GM19193 (cell line): Measurements from ENCODE around the gene SH3BGRL2.

Experiments used
- POLR2A ChIP-seq: IDR thresholded peaks from 4 replicates; pipeline ENCODE4 v1.6.1; 2011; ENCODE audit not compliant: insufficient read depth, insufficient read length; ENCODE audit errors: extremely low read depth

Gene SH3BGRL2

DNA sequence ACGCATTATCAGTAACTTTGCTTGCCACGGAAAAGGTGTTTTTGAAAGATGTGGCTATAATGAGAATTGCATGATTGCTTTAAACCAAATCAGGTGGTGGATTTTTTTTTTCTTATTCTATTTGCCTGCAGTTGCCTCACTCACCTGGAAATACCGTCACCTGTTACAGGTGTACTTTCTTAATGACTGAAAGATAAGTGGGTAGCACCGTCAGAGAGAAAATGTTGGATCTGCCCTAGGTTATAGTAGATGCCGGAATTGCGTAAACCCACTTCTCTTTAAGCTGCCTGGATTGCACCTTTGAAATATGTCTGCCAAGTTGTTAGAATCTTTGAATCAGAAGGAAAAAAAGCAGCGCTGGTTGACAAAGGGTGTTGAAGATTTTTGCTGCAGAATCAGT, 68.5 kb downstream of the SH3BGRL2 start:
- TF ChIP-seq POLR2A: no peak

DNA sequence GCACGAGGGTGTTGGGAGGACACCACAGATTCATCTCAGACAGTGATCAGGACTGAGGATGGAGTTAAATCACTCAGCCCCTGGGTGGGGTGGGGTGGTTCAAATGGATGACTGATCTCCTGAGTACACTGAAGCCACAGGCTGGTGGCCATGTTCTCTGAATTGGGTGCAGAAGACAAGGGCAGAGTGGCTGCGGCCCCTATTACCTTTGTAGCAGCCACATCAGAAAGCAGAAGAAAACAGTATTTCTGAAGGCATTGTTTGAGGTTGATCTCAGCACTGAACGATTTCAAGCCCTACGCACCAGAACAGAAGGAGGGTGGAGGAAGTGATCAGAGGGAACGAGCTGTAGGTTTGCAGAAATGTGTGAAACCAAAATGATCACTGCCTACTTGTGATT, 71.6 kb downstream of the SH3BGRL2 start:
- TF ChIP-seq POLR2A: no peak

DNA sequence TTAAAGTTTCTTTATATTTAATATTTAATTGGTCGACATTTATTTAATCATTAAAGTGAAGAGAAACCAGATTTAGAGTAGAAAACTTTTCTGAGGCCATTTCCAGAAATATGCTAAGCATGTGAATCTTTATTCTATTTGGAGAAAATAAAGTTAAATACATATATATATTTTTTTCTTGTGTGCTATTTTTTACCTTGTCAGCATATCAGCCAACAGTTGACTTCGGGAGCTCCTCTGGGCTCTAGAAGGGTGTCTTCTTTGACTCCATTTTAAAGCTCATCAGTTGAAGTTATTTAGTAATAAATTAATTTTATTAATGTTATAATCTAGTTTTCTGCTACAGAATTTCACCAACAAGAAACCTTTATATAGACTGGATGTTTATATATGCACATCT, 73.1 kb downstream of the SH3BGRL2 start:
- no peak for TF ChIP-seq POLR2A

DNA sequence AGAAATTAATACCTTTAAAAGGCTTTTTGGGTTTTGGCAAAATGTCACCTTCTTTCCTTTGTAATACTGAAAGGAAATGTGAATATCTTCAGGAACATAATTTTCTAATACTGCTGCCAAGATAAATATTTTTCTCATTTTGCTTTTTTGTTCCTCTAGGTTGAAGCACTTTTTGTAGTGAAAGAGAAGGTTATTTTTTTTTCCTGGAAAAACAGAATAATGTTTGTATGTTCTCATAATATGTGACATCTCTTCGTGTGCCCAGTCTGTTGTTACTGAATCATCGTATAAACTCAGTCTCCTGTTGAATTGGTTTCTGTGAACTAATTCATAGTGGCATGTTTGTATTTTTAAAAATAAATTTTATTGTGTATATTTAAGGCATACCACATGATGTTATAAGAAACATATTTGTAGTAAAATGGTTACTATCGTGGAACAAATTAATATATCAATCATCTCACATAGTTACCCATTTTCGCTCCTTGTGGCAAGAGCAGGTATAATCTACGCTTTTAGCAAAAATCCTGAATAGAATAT, 74.4 kb downstream of the SH3BGRL2 start:
- TF ChIP-seq POLR2A: no peak

DNA sequence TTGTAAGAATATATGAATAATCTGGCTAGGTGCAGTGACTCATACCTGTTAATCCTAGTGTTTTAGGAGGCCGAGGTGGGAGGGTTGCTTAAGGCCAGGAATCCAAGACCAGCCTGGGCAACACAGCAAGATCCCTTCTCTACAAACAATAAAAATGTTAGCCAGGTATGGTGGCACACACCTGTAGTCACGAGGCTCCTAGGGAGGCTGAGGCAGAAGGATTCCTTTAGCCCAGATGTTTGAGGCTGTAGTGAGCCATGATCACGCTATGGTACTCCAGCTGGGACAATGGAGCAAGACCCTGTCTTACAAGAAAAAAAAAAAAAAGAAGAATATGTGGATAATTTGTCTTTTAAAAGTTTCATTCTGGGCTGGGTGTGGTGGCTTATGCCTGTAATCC, 75.4 kb downstream of the SH3BGRL2 start:
- TF ChIP-seq POLR2A: no peak

DNA sequence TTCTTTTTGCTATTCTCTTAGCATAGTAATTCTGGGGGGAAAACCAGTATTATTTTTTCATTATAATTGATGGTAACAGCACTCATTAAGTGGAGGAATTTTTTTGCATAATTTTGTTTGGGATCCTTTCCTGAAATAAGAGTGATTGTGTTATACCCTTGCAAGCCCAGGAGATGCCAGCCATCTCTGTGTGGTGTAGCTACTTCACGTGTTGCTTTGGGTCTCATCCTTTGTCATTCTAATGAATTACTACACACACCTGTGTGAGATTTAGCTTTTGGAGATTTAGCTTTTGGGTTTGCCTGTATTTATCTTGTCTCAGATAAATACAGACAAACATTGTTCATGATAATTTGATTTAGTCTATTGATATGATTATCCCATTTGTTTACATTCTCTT, 76.5 kb downstream of the SH3BGRL2 start:
- no peak for TF ChIP-seq POLR2A

DNA sequence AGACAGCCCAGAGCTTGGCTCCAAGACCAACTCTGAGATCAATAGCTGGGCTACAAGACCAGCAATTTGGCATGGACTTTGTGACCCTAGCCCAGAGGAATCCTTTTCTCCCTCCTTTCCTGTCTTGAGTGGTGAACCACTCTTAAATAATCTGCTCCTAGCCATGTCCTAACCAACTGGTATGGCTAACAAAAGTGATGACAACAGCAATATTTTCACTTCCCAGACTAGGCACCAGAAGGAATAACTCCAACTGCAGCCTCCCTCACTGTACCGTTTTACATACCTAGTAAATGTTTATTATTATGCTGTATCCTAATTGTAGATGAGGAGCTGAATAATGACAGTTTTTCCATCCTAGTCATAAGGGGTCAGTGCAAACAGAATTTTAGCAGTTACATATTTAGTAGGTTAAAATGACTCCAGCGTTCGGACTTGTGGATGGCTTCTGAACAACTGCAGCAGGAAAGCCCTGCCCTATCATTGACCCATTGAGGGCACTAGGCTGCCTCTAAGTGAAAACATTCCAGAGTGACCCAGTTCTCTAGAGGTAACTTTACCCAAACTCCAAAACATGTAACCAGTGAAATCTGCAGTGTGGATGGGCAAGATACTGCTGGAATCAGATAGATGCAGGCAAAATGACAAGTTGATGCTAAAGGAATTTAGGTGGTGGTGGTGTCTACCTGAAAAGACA, 77.1 kb downstream of the SH3BGRL2 start:
- no peak for TF ChIP-seq POLR2A

DNA sequence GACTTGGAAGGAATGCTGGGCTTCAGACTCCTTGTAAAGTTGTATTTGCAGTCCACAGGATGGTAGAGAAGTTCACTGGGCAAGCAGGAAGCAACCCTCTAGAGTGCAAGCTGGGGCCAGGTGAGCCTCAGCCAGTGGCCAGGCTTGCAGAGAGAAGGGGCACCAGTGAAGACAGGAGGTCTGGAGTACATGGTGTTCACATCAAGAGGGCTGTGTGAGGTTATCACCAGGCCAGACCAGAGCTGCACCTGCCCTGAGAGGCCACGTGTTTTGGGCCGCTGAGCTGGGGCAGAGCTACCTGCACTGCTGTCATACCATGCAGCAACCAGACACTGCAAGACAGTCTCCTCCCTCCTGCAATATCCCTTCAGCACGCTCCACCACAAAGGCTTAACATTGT, 79.0 kb downstream of the SH3BGRL2 start:
- TF ChIP-seq POLR2A: no peak

DNA sequence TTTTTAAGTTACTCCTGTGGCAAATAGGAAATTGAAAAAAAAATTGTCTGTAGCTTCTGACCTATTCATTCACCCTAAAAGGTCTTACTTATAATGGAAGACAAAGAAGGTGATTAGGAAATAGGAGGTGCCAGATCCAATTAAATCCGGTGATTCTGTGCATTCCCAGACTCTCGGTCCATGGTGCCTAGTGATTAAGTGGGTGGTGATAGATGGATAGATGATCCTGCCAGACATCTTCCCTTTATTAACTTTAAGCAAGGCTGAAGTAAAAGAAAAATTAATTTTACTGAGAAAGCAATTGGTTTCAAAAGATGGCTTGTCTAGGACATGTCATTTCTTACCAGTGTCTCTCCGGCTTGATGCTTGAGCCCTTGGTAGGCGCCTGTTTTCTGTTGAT, 80.0 kb downstream of the SH3BGRL2 start:
- no peak for TF ChIP-seq POLR2A

DNA sequence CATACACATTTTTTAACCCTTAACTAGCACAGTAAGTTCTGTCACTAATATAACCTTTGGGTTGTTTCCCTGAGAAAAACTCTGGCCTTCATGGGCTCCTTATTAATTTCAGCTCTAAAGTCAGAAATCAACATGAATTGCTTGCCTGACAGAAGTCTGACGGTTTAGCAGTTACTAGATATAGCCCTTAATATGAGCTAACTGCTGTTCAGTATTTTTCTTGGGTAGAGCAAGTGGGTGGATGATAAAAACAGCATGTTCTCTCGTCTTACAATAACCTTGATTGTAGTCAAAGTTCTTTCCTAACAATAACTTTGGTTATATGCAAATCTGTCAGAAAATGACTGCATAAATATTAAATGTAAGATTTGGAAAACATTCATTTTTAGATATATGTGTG, 81.0 kb downstream of the SH3BGRL2 start:
- no peak for TF ChIP-seq POLR2A

DNA sequence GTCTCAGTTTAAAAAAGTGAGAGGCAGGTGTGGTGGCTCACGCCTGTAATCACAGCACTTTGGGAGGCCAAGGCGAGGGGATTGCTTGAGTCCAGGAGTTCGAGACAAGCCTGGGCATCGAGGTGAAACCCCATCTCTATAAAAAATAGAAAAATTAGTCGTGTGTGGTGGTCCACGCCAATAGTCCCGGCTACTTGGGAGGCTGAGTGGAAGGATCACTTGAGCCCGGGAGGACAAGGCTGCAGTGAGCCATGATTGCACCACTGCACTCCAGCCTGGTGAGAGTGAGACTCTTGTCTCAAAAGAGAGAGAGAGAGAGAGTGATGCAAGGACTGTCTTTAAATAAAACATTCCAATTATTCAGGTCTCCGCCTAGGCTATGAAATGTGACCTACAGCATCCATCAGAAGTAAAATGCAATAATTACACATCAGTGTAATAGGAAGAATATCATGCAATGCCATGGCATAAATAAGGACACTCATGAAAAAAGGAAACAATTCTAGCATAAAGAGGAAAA, 81.5 kb downstream of the SH3BGRL2 start:
- no peak for TF ChIP-seq POLR2A

DNA sequence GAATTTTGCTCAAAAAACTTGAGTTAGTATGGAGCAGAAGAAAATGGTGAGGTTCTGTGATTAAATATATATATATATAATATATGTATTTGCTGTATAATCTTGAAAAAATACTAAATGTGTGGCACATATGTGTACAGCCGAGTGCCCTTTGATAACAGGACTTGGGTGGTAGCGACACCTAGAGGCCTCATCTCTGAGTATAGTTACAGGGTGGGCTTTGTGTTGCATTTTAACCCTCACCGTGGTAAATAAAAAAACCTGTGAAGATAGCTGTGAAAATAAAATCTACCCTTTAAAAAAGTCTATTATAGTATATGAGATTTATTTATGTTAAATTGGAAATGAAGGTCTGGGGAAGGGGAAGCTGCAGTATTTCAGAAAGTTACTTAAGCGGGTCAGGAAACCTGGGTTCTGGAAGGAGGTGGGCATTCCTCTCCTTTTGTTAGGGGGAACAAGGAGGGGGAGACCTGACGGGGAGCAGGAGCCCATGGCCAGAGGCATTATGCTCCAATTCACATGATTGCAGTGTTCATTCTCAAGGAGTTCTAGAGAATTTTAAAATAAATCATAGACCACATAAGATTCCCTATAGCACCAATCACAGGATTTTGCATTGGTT, 82.7 kb downstream of the SH3BGRL2 start:
- no peak for TF ChIP-seq POLR2A

DNA sequence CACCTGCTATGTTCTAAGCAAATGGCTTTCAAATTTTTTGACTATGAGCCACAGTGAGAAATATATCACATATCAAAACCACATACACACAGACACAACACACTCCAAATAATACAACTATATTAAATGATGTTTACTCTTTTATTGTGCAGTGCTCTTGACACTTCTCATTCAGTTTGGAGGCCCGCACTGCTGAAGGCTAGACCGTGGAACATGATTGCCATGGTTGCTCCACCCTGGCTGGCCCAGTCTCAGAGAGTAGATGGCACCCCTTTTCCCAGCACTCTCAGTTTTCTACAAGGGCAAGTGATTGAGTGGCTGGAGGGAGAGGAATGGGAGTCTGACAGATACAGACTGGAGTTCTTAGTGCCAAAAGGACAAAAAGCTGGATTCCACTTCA, 86.9 kb downstream of the SH3BGRL2 start:
- no peak for TF ChIP-seq POLR2A

DNA sequence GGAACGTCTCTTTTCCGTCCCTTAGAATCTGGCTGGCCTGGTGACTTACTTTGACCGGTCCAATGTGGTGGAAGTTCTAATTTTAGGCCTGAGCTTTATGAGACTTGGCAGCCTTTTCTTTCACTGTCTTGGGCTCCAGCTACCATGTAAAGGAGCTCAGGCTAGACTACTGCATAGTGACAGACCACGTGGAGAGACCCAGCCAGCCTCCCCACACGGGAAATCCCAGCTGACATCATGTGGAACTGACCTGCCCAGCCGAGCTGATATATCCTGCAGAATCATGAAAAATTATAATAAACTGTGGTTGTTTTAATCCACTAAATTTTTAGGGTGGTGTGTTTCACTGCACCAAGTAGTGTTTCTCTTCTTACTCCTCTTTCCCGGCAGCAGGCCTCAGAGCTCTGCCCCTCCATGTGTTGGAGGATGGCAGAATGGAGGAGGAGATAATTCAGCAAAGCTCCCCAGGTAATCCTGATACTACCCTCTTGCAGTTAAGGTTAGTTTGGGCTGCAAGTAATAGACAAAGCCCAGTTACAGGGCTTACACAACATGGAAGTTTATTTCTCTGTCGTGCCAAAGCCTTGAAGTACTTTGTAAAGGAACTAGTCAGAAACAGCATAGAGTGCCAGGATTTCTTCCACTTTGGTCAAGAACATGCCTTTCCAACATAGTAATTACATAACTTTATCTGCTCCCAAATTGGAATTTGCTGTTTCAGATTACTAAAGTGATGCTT, 87.5 kb downstream of the SH3BGRL2 start:
- TF ChIP-seq POLR2A: no peak

DNA sequence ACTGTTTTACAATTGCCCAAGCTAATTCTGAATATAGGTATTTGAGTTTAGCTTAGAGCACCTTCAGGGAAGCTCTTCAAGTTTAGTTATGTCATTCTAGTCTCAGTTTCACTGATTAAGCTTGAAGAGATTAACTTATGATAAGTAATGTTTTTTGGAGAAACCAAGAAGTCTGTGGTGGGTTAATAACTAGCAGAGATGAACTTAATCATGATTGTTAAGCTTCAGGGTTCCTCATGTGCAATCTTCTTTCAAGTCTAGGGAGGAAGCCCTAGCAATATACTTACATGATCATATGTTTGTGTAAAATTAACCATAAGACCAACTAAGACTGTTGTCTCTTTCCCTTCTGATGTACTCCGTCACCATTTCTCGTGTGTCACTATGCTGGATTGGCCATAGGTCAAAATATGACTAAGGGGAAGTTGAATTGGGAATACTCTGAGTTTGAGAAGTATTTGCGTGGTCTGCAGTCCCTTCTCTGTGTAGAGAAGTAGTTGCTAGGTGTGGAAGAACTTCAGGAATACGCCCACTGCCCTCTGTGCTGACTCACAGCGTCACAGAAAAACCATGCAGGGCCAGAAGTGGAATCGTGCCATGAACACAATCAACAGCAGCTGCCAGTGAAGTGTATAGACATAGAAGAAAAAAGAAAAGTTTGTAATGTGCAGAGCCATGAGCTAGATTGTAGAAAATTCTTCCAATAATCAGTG, 88.3 kb downstream of the SH3BGRL2 start:
- TF ChIP-seq POLR2A: no peak
